WTC11 (cell line): ENCODE measurements around the gene CCR6. TPM values are rescaled to one million over a fixed set of nuclear protein-coding genes. Genes with fewer than 3 reads are reported as not detected.

Experiments used
- ATAC-seq: fragments of 200-7000 bp; cut with Tn5 transposase; 2 replicates; pipeline ENCODE4 v1.10.0; 2021; ENCODE audit warnings: mild to moderate bottlenecking, moderate library complexity
- CTCF ChIA-PET: fragments of 300-600 bp; sonication (Branson Sonifier 250); formaldehyde crosslinking; loops from one replicate; lab custom pipeline; 2021; ENCODE audit warnings: antibody characterized with exemption; lab: Charles Lee
- POLR2A ChIA-PET: fragments of 350-600 bp; sonication (Branson Sonifier 250); formaldehyde crosslinking; loops from one replicate; lab custom pipeline; 2021; ENCODE audit warnings: antibody characterized with exemption; lab: Charles Lee
- DNase-seq: peaks from one replicate; pipeline ENCODE4 v3.0.0; 2021; ENCODE audit warnings: low spot score
- H3K27ac Mint-ChIP-seq: 2 replicates; pipeline ENCODE4 v1.8.0; 2021; ENCODE audit warnings: mixed read lengths
- H3K27me3 Mint-ChIP-seq: 2 replicates; pipeline ENCODE4 v1.8.0; 2021; ENCODE audit warnings: low read depth, mild to moderate bottlenecking, moderate library complexity, mixed read lengths
- H3K36me3 Mint-ChIP-seq: 2 replicates; pipeline ENCODE4 v1.8.0; 2021; ENCODE audit warnings: mixed read lengths
- H3K4me1 Mint-ChIP-seq: 2 replicates; pipeline ENCODE4 v1.8.0; 2022; ENCODE audit warnings: mixed read lengths
- H3K4me3 Mint-ChIP-seq: 2 replicates; pipeline ENCODE4 v1.8.0; 2021; ENCODE audit warnings: mild to moderate bottlenecking, moderate library complexity, mixed read lengths
- H3K9me3 Mint-ChIP-seq: 2 replicates; pipeline ENCODE4 v1.8.0; 2021; ENCODE audit warnings: mixed read lengths
- AR ChIP-seq: fragments of 250-450 bp; sonication (Bioruptor Pico); IDR thresholded peaks from 2 replicates; pipeline ENCODE4 v1.9.0; 2021; ENCODE audit warnings: mild to moderate bottlenecking
- ARID4B ChIP-seq: sonication (generic); formaldehyde crosslinking; IDR thresholded peaks from 2 replicates; pipeline ENCODE4 v1.8.0; 2023; ENCODE audit warnings: missing genetic modification reagents, mild to moderate bottlenecking, borderline replicate concordance
- CDX4 ChIP-seq: fragments of 250-450 bp; sonication (Bioruptor Pico); IDR thresholded peaks from 2 replicates; pipeline ENCODE4 v1.9.0; 2021; ENCODE audit warnings: moderate library complexity, mild to moderate bottlenecking, inconsistent platforms, borderline replicate concordance
- CREM ChIP-seq: sonication (generic); formaldehyde crosslinking; IDR thresholded peaks from 2 replicates; pipeline ENCODE4 v1.8.1; 2022; ENCODE audit warnings: mild to moderate bottlenecking, missing genetic modification reagents, moderate library complexity
- CTCF ChIP-seq: fragments of 200-600 bp; IDR thresholded peaks from 2 replicates; pipeline ENCODE4 v1.8.0; 2022; ENCODE audit warnings: antibody characterized with exemption
- E2F1 ChIP-seq: sonication (generic); formaldehyde crosslinking; IDR thresholded peaks from 2 replicates; pipeline ENCODE4 v1.8.0; 2022; ENCODE audit warnings: mild to moderate bottlenecking, missing genetic modification reagents
- FOXJ3 ChIP-seq: sonication (generic); formaldehyde crosslinking; IDR thresholded peaks from 2 replicates; pipeline ENCODE4 v1.9.0; 2021; ENCODE audit warnings: missing genetic modification reagents, mild to moderate bottlenecking, borderline replicate concordance
- JUN ChIP-seq: sonication (generic); formaldehyde crosslinking; IDR thresholded peaks from 2 replicates; pipeline ENCODE4 v1.8.0; 2023; ENCODE audit warnings: mild to moderate bottlenecking, missing genetic modification reagents
- OVOL2 ChIP-seq: fragments of 250-450 bp; sonication (Bioruptor Pico); IDR thresholded peaks from 2 replicates; pipeline ENCODE4 v1.9.0; 2021; ENCODE audit warnings: mild to moderate bottlenecking, borderline replicate concordance
- PRDM15 ChIP-seq: sonication (generic); formaldehyde crosslinking; IDR thresholded peaks from 2 replicates; pipeline ENCODE4 v1.8.0; 2022; ENCODE audit warnings: missing genetic modification reagents
- PRRX2 ChIP-seq: fragments of 250-450 bp; sonication (Bioruptor Pico); IDR thresholded peaks from 2 replicates; pipeline ENCODE4 v1.8.0; 2021; ENCODE audit warnings: mild to moderate bottlenecking
- TEAD1 ChIP-seq: sonication (generic); formaldehyde crosslinking; IDR thresholded peaks from 2 replicates; pipeline ENCODE4 v1.8.0; 2022; ENCODE audit warnings: mild to moderate bottlenecking, missing genetic modification reagents
- ZBTB43 ChIP-seq: sonication (generic); formaldehyde crosslinking; IDR thresholded peaks from 2 replicates; pipeline ENCODE4 v1.8.1; 2023; ENCODE audit warnings: mild to moderate bottlenecking, missing genetic modification reagents
- ZMAT4 ChIP-seq: fragments of 250-450 bp; sonication (Bioruptor Pico); IDR thresholded peaks from 2 replicates; pipeline ENCODE4 v1.9.0; 2021; ENCODE audit warnings: mild to moderate bottlenecking
- ZNF232 ChIP-seq: sonication (generic); formaldehyde crosslinking; IDR thresholded peaks from 2 replicates; pipeline ENCODE4 v1.8.0; 2022; ENCODE audit warnings: mild to moderate bottlenecking, missing genetic modification reagents
- ZNF416 ChIP-seq: fragments of 250-450 bp; sonication (Bioruptor Pico); IDR thresholded peaks from 2 replicates; pipeline ENCODE4 v1.9.0; 2021; ENCODE audit warnings: mild to moderate bottlenecking, inconsistent platforms
- ZSCAN18 ChIP-seq: fragments of 250-450 bp; sonication (Bioruptor Pico); IDR thresholded peaks from 2 replicates; pipeline ENCODE4 v2.1.2; 2022; ENCODE audit warnings: mild to moderate bottlenecking, moderate library complexity
- total RNA-seq: library from RNA; stranded (reverse); gene quantifications from 3 replicates; pipeline ENCODE4 v1.2.3, GENCODE V29; 2021

CCR6 gene
- total RNA-seq, 1 experiment from 2014 or later, result not detected

GRCh38 chr6:167106406-167106805 lies 16.5 kb upstream of the CCR6 start:
- H3K4me3 Mint-ChIP-seq, result no peak overlapping the region
- ATAC-seq (no peak), DNase-seq (no peak)
- H3K36me3 Mint-ChIP-seq, result no peaks in the 10 kb centered on the region
- CTCF ChIA-PET, result interaction anchor here (1.1 kb wide), 1 partner anchor 13 kb away, joined by 3 read pairs; no protein-coding TSS in a partner anchor
- no peak for TF ChIP-seq AR (CRISPR knock-in tag)
- no peak for TF ChIP-seq CDX4 (CRISPR knock-in tag)
- no peak for TF ChIP-seq E2F1 (CRISPR knock-in tag)
- TF ChIP-seq JUN, result no peak
- no peak for TF ChIP-seq ZMAT4 (CRISPR knock-in tag)
- no peak for TF ChIP-seq CREM (CRISPR knock-in tag)
- no peak for TF ChIP-seq OVOL2
- TF ChIP-seq ZNF416, result no peak
- TF ChIP-seq PRRX2 (CRISPR knock-in tag), result no peak
- no peak for TF ChIP-seq ARID4B (CRISPR knock-in tag)
- TF ChIP-seq ZSCAN18 (CRISPR knock-in tag), result no peak
- no peak overlapping the region for H3K27ac Mint-ChIP-seq
- no peaks in the 10 kb centered on the region for H3K27me3 Mint-ChIP-seq
- no peaks in the 10 kb centered on the region for H3K9me3 Mint-ChIP-seq
- POLR2A ChIA-PET, result no interaction called here
- H3K4me1 Mint-ChIP-seq, result no peaks in the 10 kb centered on the region

GRCh38 chr6:167107787-167108186 lies 15.1 kb upstream of the CCR6 start:
- POLR2A ChIA-PET, result no interaction called here
- Mint-ChIP-seq H3K4me1 (no peaks in the 10 kb centered on the region), H3K4me3 (no peak overlapping the region), H3K36me3 (no peaks in the 10 kb centered on the region), H3K9me3 (no peaks in the 10 kb centered on the region), H3K27me3 (no peaks in the 10 kb centered on the region), H3K27ac (no peak overlapping the region)
- ATAC-seq, result no peak
- TF ChIP-seq ZNF232 (CRISPR knock-in tag), result no peak
- no peak for TF ChIP-seq TEAD1 (CRISPR knock-in tag)
- TF ChIP-seq PRDM15 (CRISPR knock-in tag), result no peak
- no peak for TF ChIP-seq FOXJ3
- no peak for TF ChIP-seq ZBTB43 (CRISPR knock-in tag)
- no peak for TF ChIP-seq CTCF
- DNase-seq, result no peak
- CTCF ChIA-PET, result interaction anchor here (0.6 kb wide), 1 partner anchor 332 kb away, joined by 3 read pairs; no protein-coding TSS in a partner anchor
